Rectal smooth muscle tissue (tissue), 1 donor: ENCODE results near the gene DCN.

Experiments used
- H3K27ac ChIP-seq: one replicate; pipeline ENCODE4 v1.7.0; 2013; ENCODE audit warnings: low read depth, low read length, inconsistent platforms
- H3K27me3 ChIP-seq: one replicate; pipeline ENCODE4 v1.7.0; 2013; ENCODE audit warnings: low read length; ENCODE audit not compliant: control insufficient read depth, insufficient read depth
- H3K36me3 ChIP-seq: one replicate; pipeline ENCODE4 v1.7.0; 2013; ENCODE audit warnings: low read length; ENCODE audit not compliant: control insufficient read depth, insufficient read depth
- H3K4me1 ChIP-seq: one replicate; pipeline ENCODE4 v1.7.0; 2013; ENCODE audit warnings: low read length; ENCODE audit not compliant: control insufficient read depth, insufficient read depth
- H3K4me3 ChIP-seq: one replicate; pipeline ENCODE4 v1.7.0; 2013; ENCODE audit warnings: low read length
- H3K9ac ChIP-seq: one replicate; pipeline ENCODE4 v1.7.0; 2013; ENCODE audit warnings: low read length

DCN gene

GRCh38 chr12:91182636-91183455 is at the start of gene DCN:
DCN (minus strand) TSS chr12:91182817; CDS start chr12:91178552, 4,265 bp downstream.
- peak within 1 kb of the TSS; percentile 42 for H3K4me3 ChIP-seq
- no peaks in the 10 kb centered on the region for H3K27me3 ChIP-seq
- H3K27ac ChIP-seq, result peak within 1 kb of the TSS; percentile 68
- H3K4me1 ChIP-seq, result peaks cover 15% of the 10 kb centered on the region
- no peak within 1 kb of the TSS for H3K9ac ChIP-seq
- H3K36me3 ChIP-seq, result no peaks in the 10 kb centered on the region

GRCh38 chr12:91230841-91231240 is 48.2 kb upstream of the DCN start:
- Histone ChIP-seq H3K36me3 (no peaks in the 10 kb centered on the region), H3K4me1 (no peaks in the 10 kb centered on the region), H3K4me3 (no peak overlapping the region), H3K9ac (no peak overlapping the region), H3K27ac (no peak overlapping the region), H3K27me3 (no peaks in the 10 kb centered on the region)

DNA sequence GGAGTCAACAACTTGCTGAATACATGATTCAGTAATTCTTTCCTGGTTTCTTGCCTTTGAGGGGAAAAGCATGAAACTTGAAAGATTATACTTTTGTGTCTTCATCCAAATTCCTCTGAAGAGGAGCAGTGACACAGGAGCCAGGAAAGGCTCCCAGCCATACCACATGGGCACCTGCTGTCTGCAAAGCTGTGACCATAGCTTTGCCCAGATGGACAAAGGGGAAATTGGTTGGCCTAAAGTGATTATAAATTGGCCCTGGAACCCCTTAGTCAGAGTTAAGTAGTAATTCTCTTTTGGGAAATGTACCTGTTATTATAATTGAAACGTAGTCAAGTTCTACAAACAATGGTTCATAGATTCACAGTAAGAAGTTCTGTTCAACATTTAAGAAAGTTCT is 44.3 kb upstream of the DCN start:
- no peaks in the 10 kb centered on the region for H3K4me1 ChIP-seq
- no peaks in the 10 kb centered on the region for H3K27me3 ChIP-seq
- H3K9ac ChIP-seq, result no peak overlapping the region
- no peak overlapping the region for H3K27ac ChIP-seq
- no peak overlapping the region for H3K4me3 ChIP-seq
- no peaks in the 10 kb centered on the region for H3K36me3 ChIP-seq

GRCh38 chr12:91225316-91225715 is 42.7 kb upstream of the DCN start:
- H3K36me3 ChIP-seq, result no peaks in the 10 kb centered on the region
- H3K4me1 ChIP-seq, result no peaks in the 10 kb centered on the region
- no peak overlapping the region for H3K4me3 ChIP-seq
- no peak overlapping the region for H3K9ac ChIP-seq
- no peak overlapping the region for H3K27ac ChIP-seq
- no peaks in the 10 kb centered on the region for H3K27me3 ChIP-seq

GRCh38 chr12:91224401-91224800 is 41.8 kb upstream of the DCN start:
- no peak overlapping the region for H3K4me3 ChIP-seq
- no peaks in the 10 kb centered on the region for H3K36me3 ChIP-seq
- no peak overlapping the region for H3K9ac ChIP-seq
- no peaks in the 10 kb centered on the region for H3K27me3 ChIP-seq
- no peak overlapping the region for H3K27ac ChIP-seq
- no peaks in the 10 kb centered on the region for H3K4me1 ChIP-seq

- no peak overlapping the region for H3K27ac ChIP-seq
- no peaks in the 10 kb centered on the region for H3K27me3 ChIP-seq
- no peaks in the 10 kb centered on the region for H3K4me1 ChIP-seq
- H3K4me3 ChIP-seq, result no peak overlapping the region
- H3K9ac ChIP-seq, result no peak overlapping the region
- H3K36me3 ChIP-seq, result no peaks in the 10 kb centered on the region
Observed at GRCh38 chr12:91222746-91223145, 40.1 kb upstream of the DCN start.

- Histone ChIP-seq H3K4me1 (no peaks in the 10 kb centered on the region), H3K4me3 (no peak overlapping the region), H3K36me3 (no peaks in the 10 kb centered on the region), H3K27ac (no peak overlapping the region), H3K27me3 (no peaks in the 10 kb centered on the region), H3K9ac (no peak overlapping the region)
Observed at GRCh38 chr12:91219919-91220318, 37.3 kb upstream of the DCN start.

DNA sequence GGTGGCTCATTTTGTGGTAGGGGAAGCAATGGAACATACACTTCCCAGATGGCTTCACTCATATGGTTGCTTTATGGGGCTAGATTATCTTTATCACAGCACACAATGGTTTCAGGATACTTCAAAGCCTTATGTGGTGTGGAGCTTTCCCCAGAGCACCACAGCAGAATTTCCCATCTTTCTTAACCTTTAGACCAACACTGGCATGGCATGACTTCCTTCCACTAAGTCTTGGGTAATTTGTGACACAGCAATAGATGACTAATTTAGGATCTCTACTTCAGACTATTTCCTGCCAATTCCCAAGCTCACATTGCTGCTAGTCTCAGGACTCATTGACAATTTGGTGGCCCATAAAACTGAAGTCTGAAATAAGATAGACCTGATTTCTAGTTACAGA is 36.9 kb upstream of the DCN start:
- H3K27me3 ChIP-seq, result no peaks in the 10 kb centered on the region
- no peaks in the 10 kb centered on the region for H3K36me3 ChIP-seq
- no peak overlapping the region for H3K27ac ChIP-seq
- no peak overlapping the region for H3K4me3 ChIP-seq
- no peaks in the 10 kb centered on the region for H3K4me1 ChIP-seq
- H3K9ac ChIP-seq, result no peak overlapping the region

DNA sequence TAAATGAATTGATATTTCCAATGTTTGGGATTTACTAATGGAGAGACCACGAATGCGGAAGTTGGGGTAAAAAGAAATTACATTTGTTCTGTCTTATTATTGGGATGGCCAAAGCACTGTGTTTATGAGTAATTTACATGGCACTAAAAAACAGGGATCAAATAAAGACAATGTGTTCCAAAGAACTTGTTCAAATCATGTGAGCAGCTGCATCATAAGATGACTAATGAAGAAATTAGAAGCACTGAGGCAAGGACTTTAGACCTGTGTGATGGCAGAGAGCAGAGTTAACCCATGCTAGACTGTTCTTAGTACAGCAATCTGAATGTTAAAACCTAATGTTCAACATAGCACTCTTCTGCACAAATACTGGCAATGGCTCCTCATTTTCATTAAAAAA is 34.3 kb upstream of the DCN start:
- no peaks in the 10 kb centered on the region for H3K36me3 ChIP-seq
- no peak overlapping the region for H3K9ac ChIP-seq
- no peaks in the 10 kb centered on the region for H3K4me1 ChIP-seq
- no peak overlapping the region for H3K27ac ChIP-seq
- no peaks in the 10 kb centered on the region for H3K27me3 ChIP-seq
- H3K4me3 ChIP-seq, result no peak overlapping the region

DNA sequence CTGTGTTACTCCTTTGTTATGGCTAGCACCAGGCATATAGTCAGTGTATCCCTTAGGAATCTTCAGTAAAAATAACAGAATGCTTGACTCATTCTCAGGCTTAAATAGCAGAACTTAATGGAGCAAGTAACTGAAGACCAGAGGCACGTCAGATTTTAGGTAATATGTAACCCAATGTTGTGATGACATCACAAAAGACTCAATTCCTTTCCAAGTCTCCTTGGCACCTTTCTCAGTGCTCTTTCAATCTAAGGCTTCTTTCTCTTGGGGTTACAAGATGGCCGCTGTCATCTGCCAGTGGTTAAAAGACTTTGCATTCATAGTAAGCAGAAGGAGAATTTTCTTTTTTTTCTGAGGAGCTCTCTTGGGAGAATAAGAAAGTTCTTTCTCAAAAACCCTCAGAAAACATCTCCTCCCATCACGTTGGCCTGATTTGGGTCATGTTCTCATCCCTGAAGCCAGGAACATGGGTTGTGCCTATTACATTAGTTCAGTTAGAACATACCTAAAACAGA is 33.4 kb upstream of the DCN start:
- no peak overlapping the region for H3K4me3 ChIP-seq
- no peak overlapping the region for H3K27ac ChIP-seq
- no peaks in the 10 kb centered on the region for H3K36me3 ChIP-seq
- H3K4me1 ChIP-seq, result no peaks in the 10 kb centered on the region
- H3K9ac ChIP-seq, result no peak overlapping the region
- no peaks in the 10 kb centered on the region for H3K27me3 ChIP-seq

DNA sequence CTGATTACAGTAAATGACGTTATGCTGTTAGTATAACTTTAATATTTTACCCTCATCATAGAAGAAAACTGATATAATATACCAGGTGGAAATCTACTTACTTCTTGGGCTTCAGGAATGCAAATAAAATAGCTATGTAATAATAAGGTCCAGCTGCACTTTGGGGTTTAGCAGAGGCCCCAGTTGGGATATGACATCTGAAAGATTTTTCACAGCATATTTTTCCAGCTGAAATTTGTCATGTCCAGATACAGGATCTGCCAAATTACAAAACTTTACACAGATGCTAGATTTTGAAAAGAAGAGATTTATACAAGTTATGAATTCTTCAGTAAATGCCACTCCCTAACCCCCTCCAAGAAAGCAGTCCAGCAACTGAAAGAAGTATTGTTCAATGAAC is 29.2 kb upstream of the DCN start:
- Histone ChIP-seq H3K4me1 (no peaks in the 10 kb centered on the region), H3K9ac (no peak overlapping the region), H3K4me3 (no peak overlapping the region), H3K27me3 (no peaks in the 10 kb centered on the region), H3K27ac (no peak overlapping the region), H3K36me3 (no peaks in the 10 kb centered on the region)

DNA sequence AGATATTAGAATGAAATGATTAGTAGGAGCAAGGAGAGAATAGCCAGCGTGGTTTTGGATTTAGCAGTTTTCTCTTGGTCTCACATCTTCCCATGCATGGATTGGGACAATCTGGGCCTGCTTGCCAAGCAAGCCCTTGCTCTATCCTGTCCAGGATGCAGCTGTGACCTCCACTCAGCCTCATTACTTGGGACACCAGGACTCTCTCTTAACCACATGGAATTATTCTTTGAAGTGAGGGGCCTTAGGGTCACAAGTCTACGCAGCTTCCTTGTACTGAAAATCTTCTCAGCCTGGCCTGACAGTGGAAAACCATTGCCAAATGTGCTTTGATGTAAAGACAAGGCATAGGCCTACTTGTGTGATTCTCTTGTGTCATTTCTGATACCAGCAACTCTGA is 28.0 kb upstream of the DCN start:
- H3K4me3 ChIP-seq, result no peak overlapping the region

DNA sequence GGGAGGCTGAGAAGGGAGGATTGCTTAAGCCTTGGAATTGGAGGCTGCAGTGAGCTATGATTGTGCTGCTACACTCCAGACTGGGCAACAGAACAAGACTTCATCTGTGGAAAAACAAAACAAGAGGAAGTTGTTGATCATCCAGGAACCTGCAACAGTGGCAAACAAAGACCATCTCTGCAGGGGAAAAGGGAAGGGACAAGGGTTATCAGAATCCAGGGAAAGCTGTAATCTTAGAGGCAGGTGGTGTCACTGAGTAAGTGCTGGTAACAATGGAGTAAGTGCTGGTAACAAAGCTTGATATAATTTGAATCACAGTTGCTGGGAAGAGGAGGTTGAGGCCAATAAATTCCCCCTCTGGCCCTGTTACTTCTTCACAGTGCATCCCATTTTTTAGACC is 27.5 kb upstream of the DCN start:
- no peaks in the 10 kb centered on the region for H3K27me3 ChIP-seq
- H3K36me3 ChIP-seq, result no peaks in the 10 kb centered on the region
- no peaks in the 10 kb centered on the region for H3K4me1 ChIP-seq
- no peak overlapping the region for H3K4me3 ChIP-seq
- no peak overlapping the region for H3K27ac ChIP-seq
- H3K9ac ChIP-seq, result no peak overlapping the region

More for the DNA sequence above, 28.0 kb upstream of the DCN start:
- no peak overlapping the region for H3K9ac ChIP-seq
- no peaks in the 10 kb centered on the region for H3K4me1 ChIP-seq
- no peaks in the 10 kb centered on the region for H3K27me3 ChIP-seq
- no peak overlapping the region for H3K27ac ChIP-seq
- H3K36me3 ChIP-seq, result no peaks in the 10 kb centered on the region
